ENCODE results near the gene HOMER2. TPM values are rescaled to one million over a fixed set of nuclear protein-coding genes. Genes with fewer than 3 reads are reported as not detected.

Gene HOMER2
- total RNA-seq, 1 donor from 2014 or later, result under 0.01 TPM

DNA sequence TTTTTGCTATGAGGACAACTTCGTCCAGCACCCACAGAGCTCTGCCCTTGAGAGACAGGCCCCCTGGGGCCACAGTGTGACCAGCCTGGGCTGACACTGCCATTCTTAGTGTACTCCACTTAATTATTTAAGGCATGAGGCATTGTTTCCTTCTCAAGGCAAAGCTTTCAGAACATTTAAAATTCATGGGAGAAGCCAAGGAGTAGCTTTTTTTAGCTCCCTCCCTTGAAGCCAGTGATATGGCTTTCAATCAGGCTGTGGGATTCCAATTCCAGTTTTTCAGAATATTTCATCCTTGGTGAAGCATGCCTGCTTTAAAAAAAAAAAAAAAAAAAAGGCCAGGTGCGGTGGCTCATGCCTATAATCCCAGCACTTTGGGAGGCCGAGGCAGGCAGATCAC lies 21.3 kb downstream of the HOMER2 start:
- no peak for DNase-seq (ENCODE audit: low read depth in 2 of 2)

DNA sequence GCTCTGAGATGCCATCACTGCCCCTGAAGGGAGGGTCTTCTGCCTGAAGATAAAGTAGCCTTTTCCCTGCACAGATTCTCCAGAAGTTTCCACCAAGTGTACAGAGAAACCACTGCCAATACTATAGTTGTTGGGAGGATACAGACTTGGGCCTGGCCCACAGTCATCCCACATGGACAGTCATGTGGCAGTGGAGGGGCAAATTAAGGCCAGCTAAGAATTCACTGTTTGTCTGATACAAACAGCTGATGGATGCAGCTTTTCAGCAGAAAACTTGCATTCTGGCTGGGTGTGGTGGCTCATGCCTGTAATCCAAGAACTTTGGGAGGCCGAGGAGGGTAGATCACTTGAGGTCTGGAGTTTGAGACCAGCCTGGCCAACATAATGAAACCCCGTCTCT lies 22.1 kb downstream of the HOMER2 start:
- no peak for DNase-seq (ENCODE audit: low read depth in 2 of 2)

DNA sequence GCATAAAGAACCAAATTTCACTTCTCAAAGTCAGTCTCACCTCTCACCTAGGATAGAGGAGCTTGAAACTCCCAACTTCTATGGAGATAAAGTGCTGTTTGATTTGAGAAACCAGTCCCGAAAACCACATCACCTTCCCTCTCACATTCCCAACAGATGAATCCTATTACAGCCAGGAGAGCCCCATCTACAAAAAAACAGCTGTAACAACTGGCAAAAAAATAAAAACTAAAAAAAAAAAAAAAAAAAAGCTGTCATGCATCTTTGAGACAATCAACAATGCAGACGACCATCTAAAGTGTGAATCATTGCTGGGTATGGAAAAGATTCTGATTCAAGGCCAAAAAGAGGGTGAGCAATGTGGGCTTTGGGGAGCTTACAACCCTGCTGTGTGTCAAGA lies 23.8 kb downstream of the HOMER2 start:
- DNase-seq (ENCODE audit: low read depth in 2 of 2), result no peak

DNA sequence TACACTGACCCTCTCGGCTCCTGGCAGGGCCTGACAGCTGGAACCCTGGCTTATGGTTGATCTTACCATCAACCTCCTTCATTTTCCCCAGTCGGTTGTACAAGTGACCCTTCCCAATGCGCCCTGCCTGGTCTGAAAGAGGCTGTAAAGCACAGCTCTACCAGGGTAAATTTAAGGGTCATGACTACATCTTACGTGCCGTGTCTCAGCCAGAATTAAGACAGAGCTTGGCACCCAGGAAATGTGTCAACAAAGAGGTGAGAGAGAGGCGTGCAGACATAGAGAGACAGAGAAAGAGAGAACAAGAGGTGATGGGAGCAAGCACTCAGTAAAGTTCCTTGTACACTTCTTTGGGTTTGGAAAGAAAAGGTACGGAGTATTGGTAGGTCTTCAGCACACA lies 28.8 kb downstream of the HOMER2 start:
- no peak for DNase-seq (ENCODE audit: low read depth in 2 of 2)

DNA sequence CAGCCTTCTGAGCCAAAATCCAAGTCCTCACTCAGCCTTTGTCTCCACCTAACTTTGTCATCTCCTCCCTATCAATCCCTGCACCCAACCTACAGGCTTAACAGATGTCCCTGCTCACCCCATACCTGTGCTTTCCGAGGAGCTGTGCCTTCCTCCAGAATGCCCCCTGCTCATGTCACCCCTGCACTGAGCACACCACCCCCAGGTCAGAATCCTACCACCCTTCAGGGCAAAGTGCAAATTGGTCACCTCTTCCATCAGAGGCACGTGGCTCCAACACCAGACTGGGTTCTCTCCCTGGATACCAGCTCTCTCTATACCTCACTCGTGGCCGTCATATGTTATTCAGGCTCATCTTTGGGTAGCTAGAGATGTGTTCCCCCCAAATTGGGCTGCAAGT lies 29.8 kb downstream of the HOMER2 start:
- DNase-seq (ENCODE audit: low read depth in 2 of 2), result no peak

DNA sequence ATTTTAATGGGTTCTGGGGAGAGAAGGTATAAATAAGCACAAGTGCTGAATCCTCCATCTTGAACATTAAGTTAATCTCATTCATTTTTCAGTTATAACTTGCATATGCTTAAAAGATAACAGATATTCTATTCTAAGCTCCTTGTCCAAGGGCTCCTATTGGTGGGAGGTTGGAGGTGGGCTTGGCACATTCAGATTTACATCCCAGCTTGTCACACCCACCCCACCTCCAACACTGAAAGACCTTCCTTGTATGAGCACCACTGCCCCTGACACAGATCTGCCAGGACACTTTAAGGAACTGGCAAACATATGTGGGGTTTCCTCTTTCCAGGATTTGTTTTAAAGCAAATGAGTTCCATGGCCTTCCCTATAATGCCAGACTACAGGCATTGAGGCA lies 30.6 kb downstream of the HOMER2 start:
- DNase-seq (ENCODE audit: low read depth in 2 of 2), result no peak

DNA sequence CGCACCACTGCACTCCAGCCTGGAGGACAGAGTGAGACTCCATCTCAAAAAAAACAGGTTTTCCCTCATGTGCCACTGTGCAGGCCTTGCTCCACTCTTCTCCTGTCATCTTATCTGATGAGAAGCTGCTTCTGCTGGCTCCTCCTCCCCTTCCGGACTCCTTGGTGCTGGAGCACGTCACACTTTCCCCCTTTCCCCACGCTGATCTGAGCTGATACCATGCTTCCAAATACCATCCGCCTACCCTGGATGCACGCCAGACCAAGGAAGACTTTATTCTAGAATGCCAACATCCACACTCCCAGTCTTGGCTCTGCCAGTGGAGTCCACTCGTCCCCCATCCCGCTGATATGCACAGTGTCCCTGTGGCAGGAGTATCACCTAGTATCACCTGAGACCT lies 31.3 kb downstream of the HOMER2 start:
- no peak for DNase-seq (ENCODE audit: low read depth in 2 of 2)

DNA sequence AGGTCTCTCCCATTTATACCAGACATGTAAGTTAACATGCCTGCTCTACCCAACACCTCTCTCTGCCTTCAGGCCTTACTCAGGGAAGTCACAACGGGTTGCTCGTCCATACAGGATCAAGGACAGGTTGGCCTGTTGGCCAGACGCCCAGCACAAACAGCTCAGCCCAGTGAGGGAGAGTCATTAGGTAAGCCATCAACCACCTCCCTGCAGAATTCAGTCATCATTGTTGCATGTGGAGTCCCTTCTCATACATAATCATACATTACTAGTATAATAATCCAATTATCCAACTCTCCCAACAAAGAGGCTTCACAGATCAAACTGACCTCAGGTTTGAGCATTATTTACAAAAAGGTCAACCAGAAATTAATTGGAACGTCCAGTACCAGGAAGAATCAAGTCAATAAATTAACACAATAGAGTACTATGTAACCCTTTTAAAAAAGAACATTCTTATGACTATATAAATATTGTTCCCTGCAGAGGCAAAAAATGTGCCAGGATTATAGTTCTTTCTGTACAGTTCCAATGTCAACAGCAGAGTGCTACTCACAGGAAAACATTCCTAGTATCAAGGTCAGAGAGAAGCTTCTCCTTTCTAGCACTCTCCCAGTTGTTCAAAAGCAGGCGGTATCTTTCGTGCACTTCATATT lies 33.2 kb downstream of the HOMER2 start:
- DNase-seq (ENCODE audit: low read depth in 2 of 2), result peak in 1 of 2 donors; percentile 2

DNA sequence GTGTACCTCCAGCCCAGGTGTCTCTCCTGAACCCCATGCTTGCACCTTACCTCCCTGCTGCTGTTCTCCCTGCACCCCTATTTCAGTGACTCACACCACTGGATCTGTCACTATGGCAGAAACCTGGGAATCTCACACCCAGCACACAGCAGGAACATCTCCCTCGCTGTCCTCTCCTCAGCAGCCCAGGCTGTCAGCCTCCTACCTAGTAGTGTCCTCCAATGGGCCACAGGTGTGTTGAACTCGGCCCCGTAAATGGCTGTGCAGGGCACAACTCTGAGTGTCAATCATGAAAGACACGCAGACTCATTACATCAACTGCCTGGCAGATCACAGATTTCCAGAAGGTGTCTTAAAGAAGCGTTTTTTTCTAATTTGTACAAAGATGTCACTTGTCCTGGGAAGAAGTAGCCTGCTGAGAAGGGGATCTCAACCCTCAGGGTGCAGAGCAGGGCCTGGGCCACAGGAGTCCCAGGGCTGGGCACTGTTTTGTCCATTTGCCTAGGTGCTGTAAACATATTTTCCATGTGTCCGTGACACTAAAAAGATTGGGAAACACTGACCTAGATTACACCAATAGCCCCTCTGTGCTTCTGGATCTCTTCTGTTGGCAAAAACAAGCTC lies 33.8 kb downstream of the HOMER2 start:
- no peak for DNase-seq (ENCODE audit: low read depth in 2 of 2)

DNA sequence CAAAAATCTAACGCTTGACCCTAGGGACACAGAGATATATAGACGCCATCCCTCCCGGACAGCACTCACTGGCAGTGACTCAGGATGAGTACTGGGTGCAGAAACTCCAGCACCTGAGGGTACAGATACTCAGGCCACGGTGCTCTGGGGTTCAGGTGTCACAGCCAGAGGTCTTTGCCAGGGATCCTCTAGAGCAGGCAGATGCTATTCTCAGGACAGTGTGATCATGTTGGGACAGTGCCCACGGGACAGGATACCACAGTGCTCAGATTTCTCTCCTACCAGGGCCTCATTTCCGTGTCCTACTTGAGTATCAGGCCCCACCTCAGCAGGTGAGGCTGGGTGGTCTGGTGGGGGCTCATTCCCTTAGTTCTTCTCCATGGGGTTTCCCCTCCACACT lies 34.4 kb downstream of the HOMER2 start:
- DNase-seq (ENCODE audit: low read depth in 2 of 2), result no peak

DNA sequence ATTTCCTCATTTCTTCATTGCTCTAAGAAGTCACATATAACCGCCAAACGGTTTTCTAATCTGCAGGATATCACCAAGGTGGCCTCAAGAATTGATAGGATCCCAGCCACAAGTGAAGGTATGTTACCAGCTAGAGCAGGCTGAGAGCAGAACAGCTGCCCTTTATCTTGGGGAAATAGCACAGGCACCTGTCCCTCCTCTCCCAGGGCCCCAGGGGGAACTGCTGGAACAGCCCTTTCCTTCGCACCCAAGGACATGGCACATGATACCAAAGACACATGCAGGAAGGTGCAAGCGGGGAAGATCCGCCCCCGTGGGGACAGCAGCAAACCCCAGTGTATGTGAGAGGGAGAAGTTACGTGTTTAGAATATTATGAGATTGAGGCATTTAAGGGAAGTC lies 35.3 kb downstream of the HOMER2 start:
- no peak for DNase-seq (ENCODE audit: low read depth in 2 of 2)

DNA sequence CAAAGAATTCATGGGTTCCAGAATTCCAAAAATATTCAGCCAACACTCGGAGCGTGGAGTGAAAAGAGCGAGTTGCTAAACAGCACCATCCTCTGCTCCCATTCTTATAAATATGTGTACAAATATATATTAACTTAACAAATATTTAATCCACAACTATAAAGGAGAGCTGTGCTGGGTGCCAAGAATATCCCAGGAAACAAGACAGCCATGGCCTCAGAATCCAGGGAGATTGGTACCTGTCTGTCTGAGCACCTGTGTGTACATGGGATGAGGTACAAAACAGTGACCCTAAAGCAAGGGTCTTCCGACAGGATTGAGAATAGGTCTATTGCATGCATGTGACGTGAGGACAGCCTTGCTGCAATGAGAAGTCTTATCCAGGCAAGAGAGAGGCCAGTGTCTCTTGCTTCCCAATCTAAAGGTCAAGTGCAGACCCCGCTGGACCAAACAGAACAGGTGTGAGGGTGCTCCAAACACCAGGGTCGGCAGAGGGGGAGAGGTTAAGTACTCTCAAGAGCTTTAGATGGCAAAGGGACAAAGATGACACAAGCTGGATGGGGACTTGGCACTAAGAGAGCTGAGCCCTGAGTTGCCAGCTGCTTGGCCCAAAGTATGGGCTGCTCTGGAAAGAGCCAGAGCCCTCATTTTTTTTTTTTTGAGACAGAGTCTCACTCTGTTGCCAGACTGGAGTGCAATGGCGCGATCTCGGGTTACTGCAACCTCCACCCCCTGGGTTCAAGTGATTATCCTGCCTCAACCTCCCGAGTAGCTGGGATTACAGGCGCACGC lies 36.2 kb downstream of the HOMER2 start:
- no peak for DNase-seq (ENCODE audit: low read depth in 2 of 2)

DNA sequence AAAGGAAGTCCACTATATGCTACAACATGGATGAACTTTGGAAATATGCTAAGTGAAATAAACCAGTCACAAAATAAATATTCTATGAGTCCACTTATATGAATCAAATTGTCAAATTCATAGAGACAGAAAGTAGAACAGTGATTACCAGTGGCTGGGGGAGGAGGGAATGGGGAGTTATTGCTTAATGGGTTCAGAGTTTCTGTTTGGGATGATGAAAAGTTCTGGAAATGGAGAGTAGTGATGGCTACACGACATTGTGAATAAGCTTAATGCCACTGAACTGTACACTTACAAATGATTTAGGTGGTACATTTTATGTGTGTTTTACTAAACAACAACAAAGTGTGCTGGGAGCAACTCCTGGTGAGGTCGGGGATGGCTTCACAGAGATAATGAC lies 38.1 kb downstream of the HOMER2 start:
- DNase-seq (ENCODE audit: low read depth in 2 of 2), result no peak

DNA sequence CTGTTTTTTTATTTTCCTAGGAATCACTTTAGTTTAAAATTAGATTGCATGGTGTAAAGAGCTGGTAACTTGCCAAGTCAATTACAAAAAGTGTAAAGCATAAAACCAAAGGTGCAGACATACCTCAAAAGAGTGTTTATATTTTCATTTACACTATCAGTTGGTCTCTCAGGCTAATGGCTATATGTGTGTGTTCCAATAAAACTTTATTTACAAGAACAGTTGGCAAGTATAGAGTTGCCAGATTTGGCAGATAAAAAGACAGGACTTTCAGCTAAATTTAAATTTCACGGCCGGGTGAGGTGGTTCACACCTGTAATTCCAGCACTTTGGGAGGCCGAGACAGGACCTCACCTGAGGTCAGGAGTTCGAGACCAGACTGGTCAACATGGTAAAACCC lies 41.1 kb downstream of the HOMER2 start:
- no peak for DNase-seq (ENCODE audit: low read depth in 2 of 2)

DNA sequence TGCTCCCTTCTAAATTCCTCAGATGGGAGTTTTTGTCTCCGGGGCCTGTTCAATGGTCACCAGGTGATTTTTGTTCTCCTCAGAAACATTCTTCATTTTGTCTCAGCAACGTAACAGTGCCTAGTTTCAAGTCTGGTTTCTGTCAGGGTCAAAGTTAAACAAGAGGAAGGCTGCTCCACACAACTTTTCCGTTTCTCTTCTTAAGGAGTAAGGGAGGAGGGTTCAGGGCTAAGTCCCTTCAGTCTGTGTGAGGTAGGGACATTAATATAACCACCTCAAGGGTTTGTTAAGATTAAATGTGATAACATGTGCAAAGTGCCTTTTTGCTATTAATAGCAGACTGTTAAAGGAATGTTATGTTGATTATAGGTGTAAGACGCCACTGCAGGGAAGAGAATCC lies 41.8 kb downstream of the HOMER2 start:
- no peak for DNase-seq (ENCODE audit: low read depth in 2 of 2)

DNA sequence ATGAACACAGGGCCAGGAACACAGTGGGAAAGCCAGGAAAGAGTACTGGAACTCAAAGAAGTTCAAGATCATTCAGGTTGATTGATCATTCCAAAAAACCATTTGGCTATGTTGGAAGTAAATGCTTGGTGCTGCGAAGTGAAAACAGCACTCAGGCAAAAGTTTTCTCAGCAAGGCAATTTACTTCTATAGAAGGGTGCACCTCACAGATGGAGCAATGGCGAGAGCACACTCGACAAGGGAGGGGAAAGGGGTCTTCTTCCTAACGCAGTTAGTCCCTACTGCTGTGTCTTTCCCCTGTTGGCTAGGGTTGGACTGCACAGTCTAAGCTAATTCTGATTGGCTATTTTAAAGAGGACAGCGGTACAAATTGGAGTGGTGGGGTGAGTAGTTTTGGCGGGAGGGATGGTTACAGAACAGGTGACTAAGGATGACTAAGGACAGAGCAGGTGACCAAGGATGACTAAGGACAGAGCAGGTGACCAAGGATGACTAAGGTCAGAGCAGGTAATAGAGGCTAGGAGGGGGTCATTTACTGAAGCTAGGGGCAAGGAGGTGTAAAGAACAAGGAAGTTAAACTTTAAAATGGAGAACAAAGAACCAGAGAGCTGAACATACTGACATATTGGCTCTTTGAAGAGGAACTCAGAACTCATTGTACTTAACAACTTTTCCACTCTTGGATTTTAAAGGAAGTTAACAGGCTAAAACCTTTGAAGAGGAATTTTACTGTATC lies 43.3 kb downstream of the HOMER2 start:
- DNase-seq (ENCODE audit: low read depth in 2 of 2), result no peak

DNA sequence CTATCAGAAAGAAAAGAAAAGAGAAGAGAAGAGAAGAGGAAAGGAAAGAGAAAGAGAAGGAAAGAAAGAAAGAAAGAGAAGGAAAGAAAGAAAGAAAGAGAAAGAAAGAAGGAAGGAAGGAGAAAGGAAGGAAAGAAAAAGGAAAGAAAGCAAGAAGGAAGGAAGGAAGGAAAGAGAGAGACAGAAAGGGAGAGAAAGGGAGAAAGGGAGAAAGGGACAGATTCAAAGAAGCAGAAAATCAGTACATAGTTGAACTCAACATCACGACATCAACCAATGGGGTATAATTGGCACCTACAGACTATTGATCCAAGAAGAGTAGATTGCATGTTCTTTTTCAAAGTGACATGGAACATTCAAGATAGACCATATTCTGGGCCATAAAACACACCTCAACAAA lies 45.2 kb downstream of the HOMER2 start:
- no peak for DNase-seq (ENCODE audit: low read depth in 2 of 2)

DNA sequence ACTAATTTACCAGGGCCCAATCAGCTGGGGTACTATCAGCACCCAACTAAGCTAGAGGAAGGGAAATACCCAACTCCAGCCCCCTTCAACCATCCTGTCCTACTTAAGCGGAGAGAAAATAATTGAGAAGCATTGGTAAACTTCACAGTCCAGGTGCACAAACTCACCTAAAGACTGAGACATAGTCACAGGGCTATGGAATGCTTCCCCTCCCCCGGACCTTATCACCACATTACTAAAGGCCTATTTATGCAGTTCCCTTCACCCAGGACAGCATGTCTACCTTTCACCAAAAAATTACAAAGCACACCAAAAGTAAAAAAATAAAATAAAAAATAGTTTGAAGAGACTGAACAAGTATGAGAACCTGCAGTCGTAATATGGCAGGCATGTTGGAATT lies 47.9 kb downstream of the HOMER2 start:
- DNase-seq (ENCODE audit: low read depth in 2 of 2), result no peak

DNA sequence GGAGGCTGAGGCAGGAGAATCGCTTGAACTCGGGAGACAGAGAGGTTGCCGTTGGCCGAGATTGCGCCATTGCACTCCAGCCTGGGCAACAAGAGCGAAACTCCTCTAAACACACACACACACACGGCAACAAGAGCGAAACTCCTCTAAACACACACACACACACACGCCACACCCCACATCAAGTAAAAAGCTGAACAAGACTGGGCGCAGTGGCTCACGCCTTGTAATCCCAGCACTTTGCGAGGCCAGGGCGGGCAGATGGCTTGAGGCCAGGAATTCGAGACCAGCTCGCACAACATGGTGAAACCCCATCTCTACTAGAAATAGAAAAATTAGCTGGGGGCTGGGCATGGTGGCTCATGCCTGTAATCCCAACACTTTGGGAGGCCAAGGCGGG lies 49.0 kb downstream of the HOMER2 start:
- DNase-seq (ENCODE audit: low read depth in 2 of 2), result no peak

DNA sequence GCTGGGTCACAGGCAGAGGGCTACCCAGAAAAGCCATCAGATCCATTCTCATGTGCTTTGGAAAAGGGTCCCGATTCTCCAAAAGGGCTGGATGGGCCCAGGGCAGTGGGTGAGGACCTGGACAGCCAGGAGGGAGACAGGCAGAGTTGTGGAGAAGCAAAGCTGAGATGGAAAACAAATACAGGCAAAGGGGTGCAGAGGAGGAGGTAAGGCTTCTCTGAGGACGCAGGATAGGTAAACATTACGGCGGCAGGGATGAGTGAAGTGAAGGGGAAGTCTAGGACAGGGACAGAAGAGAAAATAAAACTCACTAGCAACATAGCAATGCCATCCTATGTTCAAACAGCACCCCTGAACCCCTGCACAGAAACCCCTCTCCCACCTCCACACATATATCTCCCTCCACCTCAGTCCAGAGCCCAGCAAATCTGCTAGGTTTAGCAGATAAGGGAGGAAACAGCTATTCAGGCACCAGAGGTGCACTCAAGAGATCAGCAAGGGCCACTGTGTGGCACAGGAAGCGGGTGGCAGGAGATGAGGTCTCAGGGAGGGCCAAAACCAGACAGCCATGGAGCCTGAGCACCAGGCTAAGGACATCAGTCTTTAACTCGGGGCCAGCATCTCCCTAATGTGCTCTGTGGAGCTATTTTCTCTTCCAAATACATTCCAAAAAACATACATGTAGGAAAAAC lies 51.3 kb downstream of the HOMER2 start:
- DNase-seq (ENCODE audit: low read depth in 2 of 2), result no peak

DNA sequence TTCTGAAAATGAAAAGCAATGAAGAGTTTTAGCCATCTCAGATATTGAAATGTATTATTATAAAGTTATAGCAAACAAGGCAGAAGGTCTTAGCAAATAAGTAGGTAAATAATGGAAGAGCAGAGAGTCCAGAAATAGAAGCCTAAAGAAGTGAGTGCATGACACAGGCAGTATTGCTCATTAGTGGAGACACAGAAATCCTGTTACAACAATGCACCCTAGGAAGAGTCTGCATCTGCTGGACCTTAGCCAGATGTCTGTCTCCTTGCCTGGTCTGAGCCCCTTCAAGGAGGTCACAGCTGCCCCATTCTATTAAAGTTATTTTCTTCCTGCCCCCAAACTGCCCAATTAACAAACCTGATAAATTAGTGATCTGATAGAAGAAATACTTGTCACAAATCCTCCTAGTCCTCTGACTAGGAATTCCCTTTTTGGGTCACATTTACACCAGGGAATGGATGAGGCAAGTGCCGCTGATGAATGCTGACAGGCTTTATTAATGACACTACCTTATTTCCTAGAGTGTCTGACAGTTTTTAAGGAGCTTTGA lies 51.9 kb downstream of the HOMER2 start:
- no peak for DNase-seq (ENCODE audit: low read depth in 2 of 2)
